Astrocyte of the spinal cord (primary cell): ENCODE results near the gene C16orf82.

Experiments used
- DNase-seq: peaks from one replicate; pipeline ENCODE4 v3.0.0; 2011; ENCODE audit warnings: low read depth, low spot score
- H3K4me3 ChIP-seq: 2 replicates; pipeline ENCODE4 v1.5.1; 2011; ENCODE audit warnings: low read depth, mild to moderate bottlenecking, low read length, moderate library complexity
- CTCF ChIP-seq: IDR thresholded peaks from 2 replicates; pipeline ENCODE4 v1.5.1; 2012; ENCODE audit warnings: low read depth, mild to moderate bottlenecking, low read length, inconsistent platforms
- in situ Hi-C: cut with HindIII; loops from 2 replicates; pipeline ENCODE4 v1.10.0; 2017; ENCODE audit warnings: low sequenced_read_pairs

The C16orf82 gene

GRCh38 chr16:27029525-27029924 is 37.2 kb upstream of the C16orf82 start:
- no peak for TF ChIP-seq CTCF
- in situ Hi-C loops = no loop called here
- H3K4me3 ChIP-seq = no peak overlapping the region
- no peak for DNase-seq

- no peak for TF ChIP-seq CTCF
- in situ Hi-C loops = no loop called here
- DNase-seq = no peak
- no peak overlapping the region for H3K4me3 ChIP-seq
Measured at GRCh38 chr16:27033281-27033979, 33.3 kb upstream of the C16orf82 start.

- in situ Hi-C loops = no loop called here
- no peak overlapping the region for H3K4me3 ChIP-seq
- TF ChIP-seq CTCF = no peak
- no peak for DNase-seq
Measured at GRCh38 chr16:27040732-27041131, 26.0 kb upstream of the C16orf82 start.

GRCh38 chr16:27046958-27047518 is 19.7 kb upstream of the C16orf82 start:
- no peak for DNase-seq
- in situ Hi-C loops = no loop called here
- TF ChIP-seq CTCF = no peak
- H3K4me3 ChIP-seq = no peak overlapping the region

GRCh38 chr16:27048316-27048715 is 18.4 kb upstream of the C16orf82 start:
- no peak overlapping the region for H3K4me3 ChIP-seq
- TF ChIP-seq CTCF = no peak
- in situ Hi-C loops = no loop called here
- no peak for DNase-seq

- in situ Hi-C loops = no loop called here
- no peak for TF ChIP-seq CTCF
- DNase-seq = no peak
- no peak overlapping the region for H3K4me3 ChIP-seq
Measured at GRCh38 chr16:27049117-27049516, 17.6 kb upstream of the C16orf82 start.
